ENCODE measurements around the gene MTAP. TPM values are rescaled to one million over a fixed set of nuclear protein-coding genes. Genes with fewer than 3 reads are reported as not detected.
"Not testable (repeated sequence)": the region's sequence is repeated elsewhere in the genome, so short reads cannot be mapped to it uniquely, and the experiment has no call there.

MTAP gene
- polyA plus RNA-seq, 3 donors: 7.4 to 11.3 (median 7.8) TPM

DNA sequence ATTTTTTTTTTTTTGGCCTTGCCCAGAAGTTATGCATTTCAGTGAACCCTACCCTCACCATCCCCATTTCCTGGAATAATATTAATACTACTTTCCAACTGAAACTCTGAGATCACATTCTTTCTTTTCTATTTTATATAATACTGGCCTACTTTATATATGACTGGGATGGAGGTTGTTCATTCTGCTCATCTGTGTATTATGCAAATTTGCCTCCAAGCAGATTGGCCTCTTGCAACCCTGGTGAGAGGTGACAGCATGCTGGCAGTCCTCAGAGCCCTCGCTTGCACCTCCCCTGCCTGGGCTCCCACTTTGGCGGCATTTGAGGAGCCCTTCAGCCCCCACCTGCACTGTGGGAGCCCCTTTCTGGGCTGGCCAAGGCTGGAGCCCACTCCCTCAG, 156.4 kb downstream of the MTAP start:
- peaks cover 0 to 13% (median 12%) of the 10 kb centered on the region in 7 donors for H3K9me3 Mint-ChIP-seq
- H3K27me3 ChIP-seq (ENCODE audit: control insufficient read depth in 2 of 2, insufficient read depth in 2 of 2, low read length in 2 of 2): peaks cover 21 to 54% of the 10 kb centered on the region in 2 donors
- H3K27ac Mint-ChIP-seq: no peak overlapping the region
- H3K27ac ChIP-seq (ENCODE audit: low read depth in 1 of 2, low read length in 2 of 2): no peak overlapping the region
- DNase-seq: no peak
- peaks cover 0 to 4% of the 10 kb centered on the region in 2 donors for H3K36me3 Mint-ChIP-seq
- H3K36me3 ChIP-seq (replicated peaks in 1 of 2; ENCODE audit: control insufficient read depth in 1 of 2, insufficient read depth in 2 of 2, low read length in 2 of 2): no peaks in the 10 kb centered on the region
- H3K79me2 ChIP-seq (ENCODE audit: insufficient read depth, low read length): no peaks in the 10 kb centered on the region
- no CpG with 5 or more reads among the region's 2 CpGs for WGBS (ENCODE audit: insufficient coverage)
- H3K9ac ChIP-seq (ENCODE audit: insufficient read depth, low read length, poor library complexity, severe bottlenecking): no peak overlapping the region
- intact Hi-C loops (cut with micrococcal nuclease): no loop called here
- no peaks in the 10 kb centered on the region for H3K4me1 ChIP-seq (ENCODE audit: control insufficient read depth in 1 of 2, insufficient read depth in 2 of 2, low read length in 2 of 2)
- no peak overlapping the region for H2AFZ ChIP-seq (ENCODE audit: insufficient read depth, low read depth, low read length, poor library complexity, severe bottlenecking)
- H3K4me3 ChIP-seq (replicated peaks in 1 of 3; ENCODE audit: low read depth in 2 of 3, low read length in 3 of 3): no peak overlapping the region
- no peak overlapping the region for H3K4me3 Mint-ChIP-seq
- no peak overlapping the region for H3K4me2 ChIP-seq (replicated peaks; ENCODE audit: extremely low read depth, low read length, poor library complexity, severe bottlenecking)
- no peaks in the 10 kb centered on the region for H3K9me3 ChIP-seq (replicated peaks in 1 of 2; ENCODE audit: control insufficient read depth in 1 of 2, insufficient read depth in 1 of 2, low read length in 2 of 2)
- H3K4me1 Mint-ChIP-seq: no peaks in the 10 kb centered on the region
- peaks cover 30 to 41% (median 37%) of the 10 kb centered on the region in 3 donors for H3K27me3 Mint-ChIP-seq (ENCODE audit: low read depth in 3 of 3)
- H4K20me1 ChIP-seq (ENCODE audit: insufficient read depth, low read length): no peaks in the 10 kb centered on the region
- TF ChIP-seq, protein P1, sequence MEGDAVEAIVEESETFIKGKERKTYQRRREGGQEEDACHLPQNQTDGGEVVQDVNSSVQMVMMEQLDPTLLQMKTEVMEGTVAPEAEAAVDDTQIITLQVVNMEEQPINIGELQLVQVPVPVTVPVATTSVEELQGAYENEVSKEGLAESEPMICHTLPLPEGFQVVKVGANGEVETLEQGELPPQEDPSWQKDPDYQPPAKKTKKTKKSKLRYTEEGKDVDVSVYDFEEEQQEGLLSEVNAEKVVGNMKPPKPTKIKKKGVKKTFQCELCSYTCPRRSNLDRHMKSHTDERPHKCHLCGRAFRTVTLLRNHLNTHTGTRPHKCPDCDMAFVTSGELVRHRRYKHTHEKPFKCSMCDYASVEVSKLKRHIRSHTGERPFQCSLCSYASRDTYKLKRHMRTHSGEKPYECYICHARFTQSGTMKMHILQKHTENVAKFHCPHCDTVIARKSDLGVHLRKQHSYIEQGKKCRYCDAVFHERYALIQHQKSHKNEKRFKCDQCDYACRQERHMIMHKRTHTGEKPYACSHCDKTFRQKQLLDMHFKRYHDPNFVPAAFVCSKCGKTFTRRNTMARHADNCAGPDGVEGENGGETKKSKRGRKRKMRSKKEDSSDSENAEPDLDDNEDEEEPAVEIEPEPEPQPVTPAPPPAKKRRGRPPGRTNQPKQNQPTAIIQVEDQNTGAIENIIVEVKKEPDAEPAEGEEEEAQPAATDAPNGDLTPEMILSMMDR (IDR thresholded peaks at IDR 0.05): no peak

DNA sequence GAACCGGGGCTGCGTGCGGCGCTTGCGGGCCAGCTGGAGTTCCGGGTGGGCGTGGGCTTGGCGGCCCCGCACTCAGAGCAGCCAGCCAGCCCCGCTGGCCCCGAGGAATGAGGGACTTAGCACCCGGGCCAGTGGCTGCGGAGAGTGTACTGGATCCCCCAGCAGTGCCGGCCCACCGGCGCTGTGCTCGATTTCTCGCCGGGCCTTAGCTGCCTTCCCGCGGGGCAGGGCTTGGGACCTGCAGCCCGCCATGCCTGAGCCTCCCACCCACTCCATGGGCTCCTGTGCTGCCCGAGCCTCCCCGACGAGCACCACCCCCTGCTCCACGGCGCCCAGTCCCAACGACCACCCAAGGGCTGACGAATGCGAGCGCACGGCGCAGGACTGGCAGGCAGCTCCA, 156.8 kb downstream of the MTAP start:
- H3K4me1 Mint-ChIP-seq; H3K4me2 ChIP-seq (replicated peaks; ENCODE audit: extremely low read depth, low read length, poor library complexity, severe bottlenecking); intact Hi-C loops (cut with micrococcal nuclease); H2AFZ ChIP-seq (ENCODE audit: insufficient read depth, low read depth, low read length, poor library complexity, severe bottlenecking); H3K9ac ChIP-seq (ENCODE audit: insufficient read depth, low read length, poor library complexity, severe bottlenecking); H3K4me1 ChIP-seq (ENCODE audit: control insufficient read depth in 1 of 2, insufficient read depth in 2 of 2, low read length in 2 of 2); H3K79me2 ChIP-seq (ENCODE audit: insufficient read depth, low read length); H3K9me3 ChIP-seq (replicated peaks in 1 of 2; ENCODE audit: control insufficient read depth in 1 of 2, insufficient read depth in 1 of 2, low read length in 2 of 2); DNase-seq; H3K4me3 Mint-ChIP-seq; H3K27ac ChIP-seq (ENCODE audit: low read depth in 1 of 2, low read length in 2 of 2); H3K36me3 ChIP-seq (replicated peaks in 1 of 2; ENCODE audit: control insufficient read depth in 1 of 2, insufficient read depth in 2 of 2, low read length in 2 of 2); H3K4me3 ChIP-seq (replicated peaks in 1 of 3; ENCODE audit: low read depth in 2 of 3, low read length in 3 of 3); H3K27ac Mint-ChIP-seq; H4K20me1 ChIP-seq (ENCODE audit: insufficient read depth, low read length); H3K36me3 Mint-ChIP-seq: not testable (repeated sequence)
- WGBS (ENCODE audit: insufficient coverage): 93% methylated on average over 23 of the region's 33 CpGs
- Mint-ChIP-seq H3K27me3 (ENCODE audit: low read depth in 3 of 3) (peaks cover 33 to 44% (median 40%) of the 10 kb centered on the region in 3 donors), H3K9me3 (peaks cover under 1 to 15% (median 14%) of the 10 kb centered on the region in 7 donors)
- H3K27me3 ChIP-seq (ENCODE audit: control insufficient read depth in 2 of 2, insufficient read depth in 2 of 2, low read length in 2 of 2): peaks cover 26 to 58% of the 10 kb centered on the region in 2 donors
